ENCODE data around the gene DCAF12. TPM values are rescaled to one million over a fixed set of nuclear protein-coding genes. Genes with fewer than 3 reads are reported as not detected.

The DCAF12 gene
- total RNA-seq, 1 experiment from 2014 or later, result 38.3 TPM

- no peak for ATAC-seq
- DNase-seq (ENCODE audit: low read depth, low spot score), result no peak
- H3K27ac ChIP-seq (ENCODE audit: low read length), result no peak overlapping the region
- H3K9me3 ChIP-seq (ENCODE audit: control insufficient read depth, insufficient read depth, low read depth, low read length), result no peaks in the 10 kb centered on the region
- ChIA-PET CTCF (interaction anchor here (1.2 kb wide), 1 partner anchor 13 kb away, joined by 3 read pairs; no protein-coding TSS in a partner anchor), POLR2A (no interaction called here)
- no TSS peak for BruUV-seq (replicated peaks)
- H3K36me3 ChIP-seq (ENCODE audit: control insufficient read depth, insufficient read depth, low read length), result no peaks in the 10 kb centered on the region
- no peaks in the 10 kb centered on the region for H3K27me3 ChIP-seq (ENCODE audit: control insufficient read depth, insufficient read depth, low read length)
- no peak for TF ChIP-seq POLR2AphosphoS5 (IDR thresholded peaks at IDR 0.05; ENCODE audit: low read depth, low read length)
- TF ChIP-seq TCF7L2 (IDR thresholded peaks at IDR 0.05; ENCODE audit: low read depth, low read length), result no peak
- no peak for TF ChIP-seq CTCF (IDR thresholded peaks at IDR 0.05)
- no peak for TF ChIP-seq REST (IDR thresholded peaks at IDR 0.05; ENCODE audit: insufficient read depth in 1 of 2, low read depth in 2 of 2, low read length in 1 of 2)
- TF ChIP-seq SIN3A (IDR thresholded peaks at IDR 0.05; ENCODE audit: borderline replicate concordance, insufficient read depth, low read depth, low read length), result no peak
- in situ Hi-C loops (cut with HindIII; ENCODE audit: low pct_unique_long_range_greater_than_20kb, low sequenced_read_pairs), result no loop called here
- H3K4me3 ChIP-seq (ENCODE audit: low read depth in 2 of 2, low read length in 2 of 2), result no peak overlapping the region
- peaks cover 5% of the 10 kb centered on the region; the same call in 1 of the 2 replicates for H3K4me1 ChIP-seq (ENCODE audit: control insufficient read depth, insufficient read depth, low read length)
- intact Hi-C loops (cut with micrococcal nuclease; ENCODE audit: unreplicated experiment), result no loop called here
These were observed 5.1 kb upstream of the DCAF12 start for GRCh38 chr9:34131571-34131970.

- POLR2A ChIA-PET, result interaction anchor here (0.5 to 0.7 kb wide), 5 partner anchors 15 to 108 kb away, joined by 3 to 5 read pairs (median 3); partner anchors contain the start of gene UBAP1
- peak overlapping the region; percentile 92 for H3K27ac ChIP-seq (ENCODE audit: low read length)
- CTCF ChIA-PET, result interaction anchor here (0.6 kb wide), 1 partner anchor 13 kb away, joined by 5 read pairs; no protein-coding TSS in a partner anchor
- peaks cover 7% of the 10 kb centered on the region for H3K36me3 ChIP-seq (ENCODE audit: control insufficient read depth, insufficient read depth, low read length)
- intact Hi-C loops (cut with micrococcal nuclease; ENCODE audit: unreplicated experiment) (no loop called here), in situ Hi-C loops (cut with HindIII; ENCODE audit: low pct_unique_long_range_greater_than_20kb, low sequenced_read_pairs) (no loop called here)
- DNase-seq (ENCODE audit: low read depth, low spot score) (no peak), ATAC-seq (peak; percentile 21)
- BruUV-seq (replicated peaks), result TSS peak; percentile 97
- H3K9me3 ChIP-seq (ENCODE audit: control insufficient read depth, insufficient read depth, low read depth, low read length), result no peaks in the 10 kb centered on the region
- peak overlapping the region; percentile 86 to 90 for H3K4me3 ChIP-seq (ENCODE audit: low read depth in 2 of 2, low read length in 2 of 2)
- peaks cover 17% of the 10 kb centered on the region for H3K4me1 ChIP-seq (ENCODE audit: control insufficient read depth, insufficient read depth, low read length)
- TF ChIP-seq POLR2AphosphoS5 (IDR thresholded peaks at IDR 0.05; ENCODE audit: low read depth, low read length), result no peak
- H3K27me3 ChIP-seq (ENCODE audit: control insufficient read depth, insufficient read depth, low read length), result no peaks in the 10 kb centered on the region
These were observed 794 bp upstream of the DCAF12 start for GRCh38 chr9:34127035-34127948.

All from Panc1 (cell line).